ENCODE data around the gene MYO7A.
A peak's percentile ranks its signal among the peaks of the same experiment; 100 is the strongest.

The MYO7A gene

GRCh38 chr11:77213589-77214428 lies 85.8 kb downstream of the MYO7A start:
- DNase-seq (ENCODE audit: low read depth), result no peak

GRCh38 chr11:77214557-77214956 lies 86.5 kb downstream of the MYO7A start:
- no peak for DNase-seq (ENCODE audit: low read depth)

- no peak for DNase-seq (ENCODE audit: low read depth)
Observed at GRCh38 chr11:77215106-77215505, 87.1 kb downstream of the MYO7A start.

GRCh38 chr11:77217156-77217555 lies 89.1 kb downstream of the MYO7A start:
- no peak for DNase-seq (ENCODE audit: low read depth)

GRCh38 chr11:77223797-77224196 lies 95.8 kb downstream of the MYO7A start:
- DNase-seq (ENCODE audit: low read depth), result no peak

GRCh38 chr11:77230878-77231605 lies 103.0 kb downstream of the MYO7A start:
- no peak for DNase-seq (ENCODE audit: low read depth)

- no peak for DNase-seq (ENCODE audit: low read depth)
Observed at GRCh38 chr11:77231800-77232199, 103.8 kb downstream of the MYO7A start.

- DNase-seq (ENCODE audit: low read depth), result no peak
Observed at GRCh38 chr11:77232242-77232641, 104.2 kb downstream of the MYO7A start.

- DNase-seq (ENCODE audit: low read depth), result no peak
Observed at GRCh38 chr11:77233011-77233410, 105.0 kb downstream of the MYO7A start.

- no peak for DNase-seq (ENCODE audit: low read depth)
Observed at GRCh38 chr11:77236901-77237300, 108.9 kb downstream of the MYO7A start.

- peak; percentile 51 for DNase-seq (ENCODE audit: low read depth)
Observed at GRCh38 chr11:77244277-77245027, 116.4 kb downstream of the MYO7A start.

- DNase-seq (ENCODE audit: low read depth), result no peak
Observed at GRCh38 chr11:77249427-77249826, 121.4 kb downstream of the MYO7A start.

GRCh38 chr11:77250881-77251640 lies 123.0 kb downstream of the MYO7A start:
- no peak for DNase-seq (ENCODE audit: low read depth)

GRCh38 chr11:77252555-77253270 lies 124.7 kb downstream of the MYO7A start:
- no peak for DNase-seq (ENCODE audit: low read depth)

- DNase-seq (ENCODE audit: low read depth), result no peak
Observed at GRCh38 chr11:77253690-77254089, 125.6 kb downstream of the MYO7A start.

GRCh38 chr11:77259641-77260040 lies 131.6 kb downstream of the MYO7A start:
- DNase-seq (ENCODE audit: low read depth), result no peak

- no peak for DNase-seq (ENCODE audit: low read depth)
Observed at GRCh38 chr11:77262803-77263202, 134.8 kb downstream of the MYO7A start.
